ENCODE results near the gene ABITRAM.
"Not testable (repeated sequence)": the region's sequence is repeated elsewhere in the genome, so short reads cannot be mapped to it uniquely, and the experiment has no call there.

Gene ABITRAM

GRCh38 chr9:108933231-108933717 is 926 bp upstream of the ABITRAM start:
- DNase-seq = no peak

GRCh38 chr9:108933718-108934322 is 380 bp upstream of the ABITRAM start, which contains the start of gene ELP1:
TSS of gene ELP1 (minus strand) at chr9:108934124. CDS start at chr9:108931146, 2,978 bp downstream.
- peak; percentile 89 for DNase-seq

- no peak for DNase-seq
Measured at GRCh38 chr9:108937561-108938305, 3.5 kb downstream of the ABITRAM start.

GRCh38 chr9:108939975-108940374 is 5.8 kb downstream of the ABITRAM start:
- no peak for DNase-seq

- no peak for DNase-seq
Measured at GRCh38 chr9:108950168-108950567, 16.0 kb downstream of the ABITRAM start.

- DNase-seq = no peak
Measured at GRCh38 chr9:108951578-108951977, 17.4 kb downstream of the ABITRAM start.

GRCh38 chr9:108953983-108954574 is 19.9 kb downstream of the ABITRAM start:
- DNase-seq = no peak

- no peak for DNase-seq
Measured at GRCh38 chr9:108956022-108956630, 21.9 kb downstream of the ABITRAM start.

GRCh38 chr9:108956631-108957026 is 22.4 kb downstream of the ABITRAM start:
- DNase-seq = no peak

GRCh38 chr9:108960331-108960730 is 26.1 kb downstream of the ABITRAM start:
- no peak for DNase-seq

- no peak for DNase-seq
Measured at GRCh38 chr9:108961151-108961550, 27.0 kb downstream of the ABITRAM start.

- no peak for DNase-seq
Measured at GRCh38 chr9:108963459-108964143, 29.4 kb downstream of the ABITRAM start.

- no peak for DNase-seq
Measured at GRCh38 chr9:108967916-108968315, 33.7 kb downstream of the ABITRAM start.

GRCh38 chr9:108971392-108971791 is 37.2 kb downstream of the ABITRAM start:
- not testable (repeated sequence) for DNase-seq

- DNase-seq = no peak
Measured at GRCh38 chr9:108972186-108972585, 38.0 kb downstream of the ABITRAM start.

GRCh38 chr9:108972626-108973209 is 38.5 kb downstream of the ABITRAM start:
- no peak for DNase-seq

GRCh38 chr9:108973895-108974294 is 39.7 kb downstream of the ABITRAM start:
- no peak for DNase-seq

GRCh38 chr9:108978205-108978604 is 44.0 kb downstream of the ABITRAM start:
- no peak for DNase-seq

GRCh38 chr9:108980893-108981292 is 46.7 kb downstream of the ABITRAM start:
- DNase-seq = no peak

GRCh38 chr9:108983885-108984284 is 49.7 kb downstream of the ABITRAM start:
- DNase-seq = no peak

Data from effector CD8-positive, alpha-beta T cell (primary cell).